Astrocyte of the spinal cord (primary cell): ENCODE results near the gene COG5.

Experiments
- DNase-seq: peaks from one replicate; pipeline ENCODE4 v3.0.0; 2011; ENCODE audit warnings: low read depth, low spot score
- H3K4me3 ChIP-seq: 2 replicates; pipeline ENCODE4 v1.5.1; 2011; ENCODE audit warnings: low read depth, mild to moderate bottlenecking, low read length, moderate library complexity
- in situ Hi-C: cut with HindIII; loops from 2 replicates; pipeline ENCODE4 v1.10.0; 2017; ENCODE audit warnings: low sequenced_read_pairs
- TF ChIP-seq, protein P1 (sequence below): IDR thresholded peaks from 2 replicates; pipeline ENCODE4 v1.5.1; 2012; ENCODE audit warnings: low read depth, mild to moderate bottlenecking, low read length, inconsistent platforms

The COG5 gene

GRCh38 chr7:107173191-107173590 lies 390.5 kb downstream of the COG5 start:
- TF ChIP-seq, protein P1, sequence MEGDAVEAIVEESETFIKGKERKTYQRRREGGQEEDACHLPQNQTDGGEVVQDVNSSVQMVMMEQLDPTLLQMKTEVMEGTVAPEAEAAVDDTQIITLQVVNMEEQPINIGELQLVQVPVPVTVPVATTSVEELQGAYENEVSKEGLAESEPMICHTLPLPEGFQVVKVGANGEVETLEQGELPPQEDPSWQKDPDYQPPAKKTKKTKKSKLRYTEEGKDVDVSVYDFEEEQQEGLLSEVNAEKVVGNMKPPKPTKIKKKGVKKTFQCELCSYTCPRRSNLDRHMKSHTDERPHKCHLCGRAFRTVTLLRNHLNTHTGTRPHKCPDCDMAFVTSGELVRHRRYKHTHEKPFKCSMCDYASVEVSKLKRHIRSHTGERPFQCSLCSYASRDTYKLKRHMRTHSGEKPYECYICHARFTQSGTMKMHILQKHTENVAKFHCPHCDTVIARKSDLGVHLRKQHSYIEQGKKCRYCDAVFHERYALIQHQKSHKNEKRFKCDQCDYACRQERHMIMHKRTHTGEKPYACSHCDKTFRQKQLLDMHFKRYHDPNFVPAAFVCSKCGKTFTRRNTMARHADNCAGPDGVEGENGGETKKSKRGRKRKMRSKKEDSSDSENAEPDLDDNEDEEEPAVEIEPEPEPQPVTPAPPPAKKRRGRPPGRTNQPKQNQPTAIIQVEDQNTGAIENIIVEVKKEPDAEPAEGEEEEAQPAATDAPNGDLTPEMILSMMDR: no peak
- no peak overlapping the region for H3K4me3 ChIP-seq
- DNase-seq: no peak
- in situ Hi-C loops: no loop called here

- DNase-seq: no peak
- in situ Hi-C loops: no loop called here
- TF ChIP-seq, protein P1: no peak
- H3K4me3 ChIP-seq: no peak overlapping the region
Measured at GRCh38 chr7:107172276-107173032, 391.3 kb downstream of the COG5 start.

DNA sequence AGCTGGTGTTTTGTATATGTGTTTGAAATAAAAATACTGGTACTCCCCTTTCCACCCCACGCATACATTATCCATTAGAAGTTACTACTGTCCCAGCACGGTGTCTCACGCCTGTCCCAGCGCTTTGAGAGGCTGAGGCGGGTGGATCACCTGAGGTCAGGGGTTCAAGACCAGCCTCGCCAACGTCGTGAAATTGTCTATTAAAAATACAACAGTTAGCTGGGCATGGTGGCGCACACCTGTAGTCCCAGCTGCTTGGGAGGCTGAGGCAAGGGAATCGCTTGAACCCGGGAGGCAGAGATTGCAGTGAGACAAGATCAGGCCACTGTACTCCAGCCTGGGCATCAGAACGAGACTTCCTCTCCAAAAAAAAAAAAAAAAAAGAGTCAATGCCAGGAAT lies 392.2 kb downstream of the COG5 start:
- TF ChIP-seq, protein P1: no peak

DNA sequence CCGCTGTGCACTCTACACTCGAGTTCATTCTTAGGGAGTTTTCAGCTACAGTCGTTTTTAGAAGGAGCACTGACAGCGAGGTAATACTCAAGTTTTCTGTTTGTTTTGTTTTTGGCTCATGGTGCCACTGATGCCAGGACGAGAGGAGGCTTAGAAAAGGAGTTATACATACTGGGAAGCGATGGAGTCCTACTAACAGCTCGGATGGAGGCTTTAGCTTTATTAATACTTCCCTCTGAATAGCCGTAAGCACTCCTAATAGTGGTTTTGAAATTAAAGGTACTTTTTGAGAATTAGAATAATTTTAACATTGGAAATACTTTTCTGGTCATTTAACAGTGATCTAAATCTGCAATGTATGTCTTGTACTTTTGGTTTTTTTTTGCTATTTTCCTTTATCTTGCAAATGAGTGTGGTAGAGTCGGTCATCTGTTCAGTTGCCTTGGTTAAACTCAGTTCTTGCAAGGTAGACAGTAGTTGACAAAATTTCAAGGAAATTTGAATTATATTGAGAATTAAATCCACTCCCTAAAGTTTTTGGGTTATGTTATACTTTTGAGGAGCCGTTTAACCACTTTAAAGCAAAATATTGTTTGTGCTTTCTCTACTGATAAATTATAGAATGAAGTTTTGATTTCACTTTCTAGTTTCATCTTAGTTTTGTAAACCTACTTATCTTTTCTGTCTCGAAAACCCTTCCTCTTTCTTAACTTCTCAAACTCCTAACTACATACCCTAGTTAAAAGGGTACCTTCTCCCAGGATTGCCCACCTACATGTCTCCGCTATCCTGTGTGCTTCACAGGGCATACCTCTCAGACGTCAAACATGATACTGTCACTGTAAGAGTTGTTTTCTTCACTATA lies 393.4 kb downstream of the COG5 start:
- peak; percentile 26 for DNase-seq
- peak overlapping the region; percentile 92 for H3K4me3 ChIP-seq
- TF ChIP-seq, protein P1: no peak
- in situ Hi-C loops: no loop called here

More for the DNA sequence above, 392.2 kb downstream of the COG5 start:
- no peak for DNase-seq
- H3K4me3 ChIP-seq: no peak overlapping the region
- in situ Hi-C loops: no loop called here

DNA sequence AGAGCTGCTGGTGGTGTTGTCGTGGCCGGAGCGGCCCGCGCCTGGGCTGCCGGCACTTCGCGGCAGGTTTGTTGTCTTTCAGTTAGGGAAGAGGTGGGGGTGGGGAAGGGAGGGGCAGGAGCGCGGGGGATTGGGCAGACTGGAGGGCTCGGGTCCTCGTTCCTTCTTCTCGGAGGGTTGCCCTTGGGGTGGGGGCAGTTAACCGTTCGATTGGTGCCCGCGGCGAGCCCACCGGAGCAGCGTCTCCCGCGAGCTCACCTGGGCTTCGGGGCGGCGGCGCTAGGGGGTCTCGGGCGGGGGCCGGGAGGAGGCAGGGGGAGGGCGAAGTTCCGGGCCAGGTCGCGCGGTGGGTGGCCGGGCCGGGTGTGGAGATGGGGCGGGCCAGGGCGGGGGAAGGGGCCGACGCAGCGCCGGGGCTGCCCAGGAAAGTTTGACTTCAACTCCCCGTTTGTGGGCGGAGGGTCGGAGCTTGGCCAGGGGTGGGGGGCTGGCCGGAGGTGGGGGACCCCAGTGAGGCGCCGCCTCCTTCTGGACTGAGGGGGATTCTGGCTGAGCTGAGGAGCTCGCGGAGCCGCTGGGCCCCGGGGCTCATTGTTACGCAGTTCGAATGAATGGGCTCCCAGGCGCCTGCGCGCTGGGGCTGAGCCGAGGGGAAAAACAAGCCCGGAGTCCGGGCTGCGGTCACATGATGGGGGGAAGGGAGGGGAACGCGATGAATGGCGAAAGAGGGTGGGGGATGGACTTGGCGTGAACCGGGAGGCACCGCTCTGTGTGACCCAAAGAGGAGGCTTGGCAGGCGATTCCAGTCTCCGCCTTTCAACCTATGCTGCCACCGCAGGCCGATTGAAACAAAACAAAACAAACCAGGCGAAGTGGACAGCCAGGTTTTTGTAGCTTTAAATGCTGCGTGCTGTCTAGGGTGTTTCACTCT lies 394.3 kb downstream of the COG5 start:
- DNase-seq: peak; percentile 97
- H3K4me3 ChIP-seq: peak overlapping the region; percentile 92
- in situ Hi-C loops: no loop called here
- TF ChIP-seq, protein P1: no peak
